Inflammatory macrophage treated with lipopolysaccharide for 4 hours (primary cell): ENCODE data around the gene IFFO2.
"Not testable (repeated sequence)": the region's sequence is repeated elsewhere in the genome, so short reads cannot be mapped to it uniquely, and the experiment has no call there.

Experiments used
- DNase-seq: peaks from one replicate; pipeline ENCODE4 v3.0.0-alpha.2; 2020

The IFFO2 gene

GRCh38 chr1:18871401-18872070, 84.9 kb downstream of the IFFO2 start:
- DNase-seq, result no peak

- peak; percentile 18 for DNase-seq
Observed at GRCh38 chr1:18870957-18871356, 85.5 kb downstream of the IFFO2 start.

- not testable (repeated sequence) for DNase-seq
Observed at GRCh38 chr1:18870595-18870865, 85.9 kb downstream of the IFFO2 start.

DNA sequence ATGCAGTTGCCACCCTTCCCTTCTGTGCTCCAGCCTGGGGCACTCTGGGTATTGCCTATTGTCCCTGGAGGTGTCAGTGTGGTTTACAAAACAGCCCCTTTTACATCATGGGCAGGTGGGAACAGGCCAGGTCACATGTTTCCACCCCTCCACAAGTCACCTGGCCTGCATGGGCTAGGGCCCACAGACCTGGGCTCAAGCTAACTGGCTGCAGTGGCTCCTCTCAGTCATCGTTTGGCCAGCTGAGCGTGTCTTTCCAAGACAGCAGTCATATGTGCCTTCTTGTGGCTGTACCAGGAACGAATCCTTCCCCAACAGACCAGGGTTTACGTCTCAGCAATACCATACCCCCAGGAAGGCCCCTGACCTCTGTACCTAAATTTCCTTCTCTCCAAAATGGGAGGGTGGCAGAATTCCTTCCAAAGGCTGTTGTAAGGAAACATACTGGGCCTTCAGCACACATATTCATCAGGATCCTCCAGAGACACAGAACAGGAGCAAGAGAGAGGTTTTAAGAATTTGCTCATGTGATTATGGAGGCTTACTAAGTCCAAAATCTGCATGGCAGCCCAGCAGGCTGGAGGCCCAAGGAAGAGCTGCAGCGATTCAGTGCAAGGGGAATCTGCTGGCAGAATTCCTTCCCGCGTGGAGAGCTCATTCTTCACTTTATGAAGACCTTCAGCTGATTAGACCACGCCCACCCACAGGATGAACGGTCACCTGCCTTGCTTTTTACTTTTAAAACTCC, 86.5 kb downstream of the IFFO2 start:
- DNase-seq, result no peak

DNA sequence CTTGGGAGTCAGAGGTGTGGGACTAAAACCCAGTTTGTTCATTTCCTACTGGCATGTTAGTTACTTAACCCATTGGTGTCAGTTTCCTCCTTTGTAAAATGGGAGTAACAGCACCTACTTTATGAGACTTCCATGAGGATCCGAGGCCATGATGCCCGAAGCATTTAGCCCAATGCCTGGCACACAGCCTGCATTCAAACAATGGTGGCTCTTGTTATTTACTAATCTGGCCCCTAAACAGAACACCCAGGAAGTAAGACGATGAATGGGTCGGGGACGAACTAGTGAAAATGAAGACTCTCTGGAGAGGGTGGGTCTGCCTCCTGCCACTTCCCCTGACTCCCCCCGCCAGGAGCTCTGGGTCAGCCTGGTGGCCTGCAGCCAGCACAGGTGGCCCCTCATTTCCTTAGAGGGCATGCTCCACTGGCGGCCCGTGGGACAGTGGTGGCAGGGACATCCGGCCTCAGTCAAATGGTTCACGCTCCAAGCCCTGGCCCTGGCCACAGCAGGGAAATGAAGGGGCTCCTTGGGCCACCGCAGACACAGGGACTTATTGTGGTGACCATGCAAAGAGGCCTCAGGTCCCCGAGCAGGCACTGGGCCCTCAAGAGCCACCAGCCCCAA, 87.6 kb downstream of the IFFO2 start:
- no peak for DNase-seq

DNA sequence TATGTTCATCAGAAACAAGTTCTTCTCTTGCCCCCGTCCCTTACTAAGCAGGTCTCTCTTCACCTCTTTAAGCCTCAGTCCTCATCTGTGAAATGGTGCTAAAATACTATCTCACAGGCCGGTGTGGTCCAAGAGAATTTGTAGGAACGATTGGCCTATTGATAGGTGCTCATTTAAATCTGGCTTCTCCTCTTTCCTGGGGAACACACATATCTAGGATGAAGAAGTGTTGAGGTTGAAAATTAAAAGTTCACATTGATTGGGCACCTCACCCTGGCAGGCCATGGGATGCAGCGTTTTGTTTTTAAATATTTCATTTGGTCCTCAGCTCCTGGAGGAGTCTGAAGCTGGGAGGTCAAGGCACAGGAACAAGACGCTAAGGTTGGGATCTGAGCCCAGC, 88.1 kb downstream of the IFFO2 start:
- no peak for DNase-seq

DNA sequence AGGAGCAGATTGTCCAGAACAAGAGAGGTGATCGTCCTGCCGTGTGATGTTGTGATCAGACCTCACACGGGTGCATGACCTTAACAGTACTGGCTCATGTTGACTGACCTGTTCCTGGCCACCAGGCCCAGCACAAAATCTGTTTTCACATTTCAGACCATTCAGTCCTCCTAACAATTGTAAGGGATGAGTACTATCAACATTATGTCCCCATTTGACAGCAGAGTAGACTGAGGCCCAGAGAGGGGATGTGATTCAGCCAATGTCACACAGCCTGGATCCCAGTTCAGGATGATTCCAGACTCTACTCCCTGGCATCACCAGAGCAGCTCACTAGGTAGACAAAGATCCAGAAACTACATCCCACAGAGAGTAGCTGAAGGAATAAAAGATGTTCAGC, 89.6 kb downstream of the IFFO2 start:
- no peak for DNase-seq

DNA sequence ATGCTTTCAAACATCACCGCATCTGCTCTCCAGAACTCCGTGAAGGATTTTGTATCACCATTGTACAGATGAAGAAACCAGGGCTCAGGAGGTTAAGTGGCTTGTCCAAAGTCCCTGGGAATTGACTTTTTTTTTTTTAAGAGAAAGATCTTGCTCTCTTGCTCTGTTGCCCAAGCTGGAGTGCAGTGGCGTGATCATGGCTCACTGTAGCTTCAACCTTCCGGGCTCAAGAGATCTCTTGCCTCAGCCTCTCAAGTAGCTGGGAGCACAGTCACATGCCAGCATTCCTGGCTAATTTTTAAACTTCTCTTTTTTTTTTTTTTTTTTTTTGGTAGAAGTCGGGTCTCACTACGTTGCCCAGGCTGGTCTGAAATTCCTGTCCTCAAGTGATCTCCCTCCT, 90.2 kb downstream of the IFFO2 start:
- DNase-seq, result no peak

GRCh38 chr1:18865176-18865575, 91.3 kb downstream of the IFFO2 start:
- DNase-seq, result no peak

GRCh38 chr1:18861590-18861989, 94.9 kb downstream of the IFFO2 start:
- no peak for DNase-seq

GRCh38 chr1:18861082-18861481, 95.4 kb downstream of the IFFO2 start:
- DNase-seq, result no peak

- no peak for DNase-seq
Observed at GRCh38 chr1:18859560-18859959, 96.9 kb downstream of the IFFO2 start, which contains the start of gene TAS1R2. Gene TAS1R2, minus strand, starts transcription at chr1:18859660. Its CDS starts 0 bp downstream, at chr1:18859660.

DNA sequence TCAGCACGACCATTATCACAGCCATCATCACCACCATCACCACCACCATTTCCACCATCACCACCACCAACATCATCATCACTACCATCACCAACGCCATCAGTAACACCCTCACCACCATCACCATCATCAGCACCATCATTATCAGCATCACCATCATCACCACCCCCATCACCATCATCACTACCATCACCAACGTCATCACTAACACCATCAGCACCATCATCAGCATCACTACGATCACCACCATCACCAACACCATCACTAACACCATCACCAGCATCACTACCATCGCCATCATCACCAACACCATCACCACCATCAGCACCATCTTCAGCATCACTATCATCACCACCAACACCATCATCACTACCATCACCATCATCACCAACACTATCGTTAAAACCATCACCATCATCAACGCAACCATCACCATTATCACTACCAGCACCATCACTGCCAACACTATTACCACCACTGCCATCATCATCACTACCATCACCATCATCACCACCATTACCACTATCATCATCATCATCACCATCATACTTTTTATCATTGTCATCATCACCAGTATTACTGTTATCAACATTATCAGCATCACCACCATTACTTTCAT, 98.3 kb downstream of the IFFO2 start:
- DNase-seq, result no peak

GRCh38 chr1:18856435-18856834, 100.0 kb downstream of the IFFO2 start:
- no peak for DNase-seq

GRCh38 chr1:18855573-18855972, 100.9 kb downstream of the IFFO2 start:
- no peak for DNase-seq

GRCh38 chr1:18854331-18855025, 102.0 kb downstream of the IFFO2 start:
- DNase-seq, result no peak
